NCI-H1048 (cell line): ENCODE measurements around the gene ZACN.

Source experiments
- DNase-seq: peaks from one replicate; lab custom pipeline; 2025; lab: John Stamatoyannopoulos, UW

The ZACN gene

DNA sequence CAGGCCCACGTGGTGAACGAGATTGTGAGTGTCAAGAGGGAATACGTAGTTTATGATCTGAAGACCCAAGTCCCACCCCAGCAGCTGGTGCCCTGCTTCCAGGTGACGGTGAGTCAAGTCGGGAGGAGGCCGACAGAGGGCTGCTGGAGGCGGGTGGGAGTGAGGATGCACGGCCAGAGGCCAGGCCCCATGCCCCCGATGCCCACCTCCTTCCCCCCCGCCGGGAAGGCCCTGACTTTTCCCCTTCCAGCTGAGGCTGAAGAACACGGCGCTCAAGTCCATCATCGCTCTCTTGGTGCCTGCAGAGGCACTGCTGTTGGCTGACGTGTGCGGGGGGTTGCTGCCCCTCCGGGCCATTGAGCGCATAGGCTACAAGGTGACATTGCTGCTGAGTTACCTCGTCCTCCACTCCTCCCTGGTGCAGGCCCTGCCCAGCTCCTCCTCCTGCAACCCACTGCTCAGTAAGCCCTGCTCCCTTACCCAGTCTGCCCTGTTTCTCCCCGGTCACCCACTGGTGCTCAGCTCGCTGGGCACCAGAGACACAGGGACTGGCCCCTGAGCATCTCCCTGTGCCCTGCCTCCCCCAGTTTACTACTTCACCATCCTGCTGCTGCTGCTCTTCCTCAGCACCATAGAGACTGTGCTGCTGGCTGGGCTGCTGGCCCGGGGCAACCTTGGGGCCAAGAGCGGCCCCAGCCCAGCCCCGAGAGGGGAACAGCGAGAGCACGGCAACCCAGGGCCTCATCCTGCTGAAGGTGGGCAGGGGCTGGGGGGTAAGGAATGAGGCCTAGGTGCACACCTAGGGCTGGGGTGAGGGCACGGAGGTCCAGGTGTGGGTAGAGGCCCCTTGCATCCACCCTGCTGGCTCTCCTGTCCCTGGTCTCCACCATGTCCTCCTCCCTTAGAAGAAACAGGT lies 2.6 kb downstream of the ZACN start:
- DNase-seq: no peak

DNA sequence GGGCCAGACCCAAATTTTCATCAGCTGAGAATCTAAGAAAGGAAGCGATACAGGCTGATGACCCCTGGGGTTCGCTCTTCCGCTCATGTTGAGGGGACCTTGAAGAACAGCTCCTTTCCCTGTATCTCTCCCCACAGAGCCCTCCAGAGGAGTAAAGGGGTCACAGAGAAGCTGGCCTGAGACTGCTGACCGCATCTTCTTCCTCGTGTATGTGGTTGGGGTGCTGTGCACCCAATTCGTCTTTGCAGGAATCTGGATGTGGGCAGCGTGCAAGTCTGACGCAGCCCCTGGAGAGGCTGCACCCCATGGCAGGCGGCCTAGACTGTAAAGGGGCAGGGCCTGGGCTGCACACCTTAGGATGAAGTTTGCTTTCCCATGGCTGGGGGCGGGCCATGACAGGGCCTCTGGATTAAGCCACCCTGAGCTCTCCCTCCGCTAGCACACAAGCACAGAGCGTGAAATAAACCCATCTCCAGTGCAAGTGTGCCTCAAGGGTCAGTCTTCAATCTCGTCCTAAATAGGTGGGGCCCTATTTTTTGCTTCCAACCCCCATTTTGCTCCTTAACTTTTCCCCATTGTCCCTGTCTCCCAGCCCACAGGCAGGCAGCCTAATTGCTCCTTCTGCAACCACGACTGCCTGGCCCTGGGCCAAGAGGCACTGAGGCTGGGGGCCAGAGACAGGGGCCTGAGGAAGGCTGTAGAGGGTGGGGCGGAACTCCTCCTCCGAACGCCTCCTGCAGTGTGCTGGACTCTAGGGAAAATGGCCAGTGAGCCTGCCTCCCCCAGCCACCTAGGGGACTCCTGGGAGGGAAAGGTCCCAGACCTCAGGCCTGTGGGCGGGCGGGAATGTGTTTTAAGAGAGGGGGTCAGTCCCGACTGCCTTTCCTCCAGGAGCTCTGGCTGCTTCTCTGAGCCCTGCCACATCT lies 3.6 kb downstream of the ZACN start:
- no peak for DNase-seq

DNA sequence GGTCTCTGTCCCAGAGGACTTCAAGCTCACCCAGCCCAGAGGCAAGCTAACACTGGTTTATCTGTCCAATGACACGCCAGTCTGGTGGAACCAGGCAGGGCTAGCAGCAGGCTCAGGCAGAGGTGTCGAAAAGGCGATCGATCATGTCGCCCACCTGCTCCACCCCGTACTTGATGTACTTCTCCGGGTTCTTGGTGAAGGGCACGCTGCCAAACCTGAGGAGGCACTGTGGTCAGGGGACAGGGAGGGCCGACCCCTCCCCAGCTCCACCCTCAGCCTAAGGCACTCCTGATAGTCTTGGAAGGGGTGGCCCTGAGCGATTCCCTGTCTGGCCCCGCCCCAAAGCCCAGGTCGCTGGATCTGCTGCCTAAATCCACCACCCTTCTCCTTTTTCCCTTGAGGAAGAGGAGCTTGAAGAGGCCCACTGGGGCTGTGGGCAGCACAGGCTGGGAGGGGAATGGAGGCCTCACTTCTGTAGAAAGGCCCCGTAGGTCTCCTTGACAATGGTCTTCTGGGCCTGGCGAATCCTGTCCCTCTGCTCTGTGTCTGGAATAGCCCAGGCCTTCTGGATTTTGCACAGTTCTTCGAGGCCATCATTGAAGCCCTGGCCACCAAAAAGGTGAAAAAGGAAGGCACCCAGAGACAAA lies 4.7 kb downstream of the ZACN start:
- no peak for DNase-seq

DNA sequence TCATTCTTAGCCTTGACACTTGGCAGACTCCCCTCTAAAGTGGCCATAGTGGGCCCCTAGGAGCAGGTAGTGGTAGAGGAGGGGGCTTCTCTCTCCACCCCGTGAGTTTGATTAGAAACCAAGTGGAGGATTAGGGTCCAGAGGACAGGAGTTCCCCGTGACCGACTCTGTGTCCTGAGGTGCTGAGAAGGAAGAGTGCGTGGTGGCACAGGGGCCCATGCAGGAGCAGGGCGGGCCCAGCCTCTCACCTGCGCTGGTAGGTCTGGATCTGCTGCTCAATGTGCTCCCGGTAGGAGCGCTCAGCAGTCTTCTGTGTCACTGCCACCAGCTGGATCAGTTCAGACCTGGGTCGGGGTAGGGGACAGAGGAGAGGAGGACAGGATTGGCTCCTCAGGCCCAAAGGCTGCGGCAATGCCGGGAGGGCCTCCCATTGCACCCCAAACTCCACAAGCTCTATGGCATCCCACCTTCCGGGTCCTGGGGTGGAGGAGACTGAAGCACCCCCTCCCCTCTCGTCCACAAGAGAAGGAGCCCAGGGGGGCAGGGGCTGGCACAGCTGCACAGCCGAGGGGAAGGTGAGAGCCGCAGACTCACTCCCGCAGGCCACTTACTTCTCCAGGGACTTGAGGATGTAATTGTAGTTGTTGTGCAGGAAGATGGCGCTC lies 6.2 kb downstream of the ZACN start:
- no peak for DNase-seq

DNA sequence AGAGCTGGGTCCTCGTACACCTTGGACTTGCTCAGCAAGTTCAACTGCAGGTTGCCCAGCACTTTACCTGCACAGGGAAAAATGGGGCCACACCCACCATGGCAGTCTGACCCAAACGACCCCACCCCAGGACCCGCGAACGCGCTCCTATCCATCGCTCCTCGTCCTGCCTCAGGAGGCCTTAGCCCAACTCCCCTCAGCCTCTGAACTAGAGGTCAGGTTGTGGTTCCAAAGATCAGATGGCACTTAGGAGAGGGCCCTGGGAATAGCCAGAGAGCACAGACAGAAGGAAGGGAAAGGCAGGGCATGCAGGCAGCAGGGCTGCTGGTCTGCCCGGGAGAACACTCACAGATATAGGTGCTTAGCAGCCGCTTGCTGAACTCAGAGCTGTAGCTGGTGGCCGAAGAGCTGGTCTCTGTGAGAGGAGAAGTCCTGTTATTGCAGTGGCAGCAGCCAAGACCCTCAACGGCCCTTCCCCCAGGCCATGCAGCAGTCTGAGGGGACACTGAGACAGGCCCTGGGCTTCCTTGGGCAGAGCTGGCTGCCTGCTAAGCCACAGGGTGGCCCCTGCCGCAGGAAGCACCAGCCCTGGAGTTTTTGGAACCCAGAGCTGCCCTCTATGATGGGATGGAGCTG lies 6.9 kb downstream of the ZACN start:
- DNase-seq: no peak

DNA sequence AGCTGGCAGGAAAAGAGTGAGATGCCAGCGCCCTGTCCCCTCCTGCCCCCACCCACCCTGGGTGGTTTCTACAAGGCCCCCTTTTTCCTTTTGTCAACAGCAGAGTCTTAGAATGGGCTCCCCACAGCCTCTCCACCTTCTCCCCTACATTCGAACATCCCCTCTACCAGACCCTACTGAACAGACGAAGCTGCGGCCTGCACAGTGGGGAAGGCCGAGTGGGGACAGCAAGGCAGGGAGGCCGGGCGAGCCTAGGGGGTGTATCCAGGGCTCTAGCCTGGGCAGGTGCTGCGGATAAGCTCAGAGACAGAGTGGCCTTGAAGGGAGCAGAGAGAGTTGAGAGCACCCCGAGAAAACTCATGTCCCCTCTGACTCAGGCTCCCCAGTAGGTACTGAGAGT lies 7.4 kb downstream of the ZACN start:
- no peak for DNase-seq

DNA sequence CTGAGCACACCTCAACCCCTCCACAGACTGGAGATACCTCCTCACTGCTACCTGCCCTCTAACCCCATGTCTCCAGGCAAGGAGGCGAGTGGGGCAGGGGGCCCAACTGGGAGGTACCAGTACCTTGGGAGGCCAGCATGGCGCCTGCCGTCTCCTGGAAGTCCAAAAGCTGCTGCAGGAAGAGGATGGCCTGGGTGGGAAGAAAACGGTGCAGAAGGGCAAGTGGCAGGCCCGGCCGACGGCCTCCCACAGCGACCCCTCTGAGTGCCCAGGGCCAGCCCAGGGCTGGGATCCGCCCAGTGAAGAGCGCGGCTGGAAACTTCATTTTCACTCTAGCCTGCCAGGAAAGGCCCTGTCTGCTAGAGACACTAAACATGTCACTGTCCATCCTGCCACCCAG lies 8.5 kb downstream of the ZACN start:
- DNase-seq: no peak

DNA sequence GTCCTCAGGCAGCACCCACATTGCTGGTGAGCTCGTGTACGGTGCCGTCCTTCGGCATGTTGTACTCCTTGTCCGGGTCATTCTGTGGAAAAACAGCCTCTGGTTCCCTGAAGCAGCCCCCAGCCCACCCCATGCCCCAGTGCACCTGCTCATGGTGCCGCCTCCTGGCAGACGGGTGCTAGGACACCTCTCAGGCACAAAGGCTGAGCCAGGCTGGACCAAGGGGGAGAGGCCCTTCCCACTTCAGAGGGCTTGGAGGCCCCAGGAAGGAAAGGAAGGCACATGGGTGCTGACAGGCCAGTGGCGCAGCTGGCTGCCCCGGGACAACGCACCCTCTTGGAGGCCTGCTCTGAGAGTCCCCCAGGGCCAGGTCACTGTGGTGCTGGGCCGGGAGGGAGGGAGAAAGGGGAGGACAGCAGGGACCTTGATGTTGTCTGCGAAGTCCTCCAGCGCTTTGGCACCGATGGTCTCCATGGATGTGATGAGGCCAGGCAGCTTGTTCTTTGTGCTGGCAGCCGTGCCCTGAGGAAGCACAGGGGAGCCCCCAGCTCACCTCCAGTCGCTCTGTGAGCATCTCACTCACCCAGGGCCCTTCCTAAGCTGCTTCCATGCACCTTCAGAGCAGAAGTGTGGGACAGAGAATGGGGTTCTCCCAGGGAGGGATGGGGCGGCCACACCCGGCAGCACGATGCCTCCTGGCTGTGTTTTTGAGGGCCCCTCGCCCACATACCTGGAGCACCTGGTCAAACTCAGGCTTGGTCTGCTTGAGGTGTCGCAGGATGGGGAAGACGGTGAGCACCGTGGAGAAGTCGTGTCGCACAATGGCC lies 9.3 kb downstream of the ZACN start:
- DNase-seq: no peak

DNA sequence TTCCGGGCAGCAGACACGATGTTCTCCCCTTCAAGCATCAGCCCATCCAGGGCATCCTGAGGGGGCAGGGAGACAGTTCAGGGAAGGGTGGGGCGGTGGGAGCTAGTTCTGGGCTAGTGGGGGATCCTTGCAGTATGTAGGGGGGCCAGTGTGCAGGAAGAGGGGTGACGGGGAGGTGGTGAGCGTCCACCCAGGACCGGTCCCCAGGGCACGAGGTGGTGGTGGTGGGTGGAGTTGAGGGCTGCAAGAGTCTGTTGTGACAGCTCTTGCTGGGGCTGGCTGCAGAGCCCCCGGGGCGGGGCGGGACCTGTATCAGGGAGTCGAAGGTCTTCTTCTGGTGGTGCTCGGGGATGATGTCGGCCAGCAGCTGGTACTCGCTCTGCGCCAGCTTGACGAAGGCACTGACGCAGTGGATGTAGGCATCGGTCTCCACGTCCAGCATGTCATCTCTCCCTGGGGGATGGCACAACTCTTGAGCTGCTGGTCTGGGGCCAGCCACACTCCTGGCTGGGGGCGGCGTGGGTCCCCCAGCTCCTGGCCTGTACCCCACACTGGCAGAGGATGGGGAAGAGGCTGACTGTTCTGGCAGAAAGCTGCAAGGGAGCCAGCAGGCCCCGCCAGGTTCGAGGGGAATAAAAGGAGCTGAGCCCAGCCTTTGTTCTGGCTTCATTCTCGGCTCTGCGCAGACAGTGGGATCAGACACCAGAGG lies 10.0 kb downstream of the ZACN start:
- no peak for DNase-seq

DNA sequence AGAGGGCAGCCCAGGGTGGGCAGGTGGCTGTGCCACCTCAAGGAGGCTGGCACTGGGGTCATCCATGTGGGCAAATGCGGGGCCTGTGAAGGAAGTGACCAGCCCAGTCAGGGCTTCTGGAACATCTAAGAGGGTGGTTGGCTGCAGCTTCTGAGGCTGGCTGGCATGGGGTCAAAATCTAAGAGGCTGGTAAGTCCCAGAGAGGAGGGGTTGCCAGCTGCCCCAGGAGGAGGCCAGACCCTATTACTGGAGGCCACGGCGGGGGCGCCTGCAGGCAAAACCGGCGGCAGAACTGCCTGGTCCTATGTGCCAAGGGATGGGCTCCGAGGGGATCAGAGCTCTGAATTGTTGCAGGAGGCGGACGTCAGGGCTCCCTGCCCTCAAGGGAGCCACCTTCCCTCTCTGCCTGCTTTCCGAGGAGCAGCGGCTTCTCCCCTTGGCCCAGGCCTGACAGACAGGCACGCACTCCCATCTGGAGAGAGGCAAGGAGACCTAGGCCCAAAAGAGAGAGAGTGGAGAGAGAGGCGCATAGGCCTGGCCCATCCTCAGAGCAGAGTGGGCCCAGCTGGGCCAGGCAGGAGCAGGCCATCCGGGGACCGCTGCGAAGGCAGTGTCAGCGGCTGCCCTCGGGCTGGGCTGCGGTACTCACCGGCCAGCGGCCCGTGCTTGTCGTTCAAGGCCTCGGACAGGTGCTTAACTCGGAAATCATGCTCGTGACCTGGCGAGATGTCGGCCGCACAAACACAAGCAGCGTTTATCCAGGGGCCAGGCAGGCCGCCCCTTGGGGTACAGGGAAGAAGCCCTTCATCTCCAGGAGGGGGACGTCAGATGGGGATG lies 10.9 kb downstream of the ZACN start:
- DNase-seq: no peak

DNA sequence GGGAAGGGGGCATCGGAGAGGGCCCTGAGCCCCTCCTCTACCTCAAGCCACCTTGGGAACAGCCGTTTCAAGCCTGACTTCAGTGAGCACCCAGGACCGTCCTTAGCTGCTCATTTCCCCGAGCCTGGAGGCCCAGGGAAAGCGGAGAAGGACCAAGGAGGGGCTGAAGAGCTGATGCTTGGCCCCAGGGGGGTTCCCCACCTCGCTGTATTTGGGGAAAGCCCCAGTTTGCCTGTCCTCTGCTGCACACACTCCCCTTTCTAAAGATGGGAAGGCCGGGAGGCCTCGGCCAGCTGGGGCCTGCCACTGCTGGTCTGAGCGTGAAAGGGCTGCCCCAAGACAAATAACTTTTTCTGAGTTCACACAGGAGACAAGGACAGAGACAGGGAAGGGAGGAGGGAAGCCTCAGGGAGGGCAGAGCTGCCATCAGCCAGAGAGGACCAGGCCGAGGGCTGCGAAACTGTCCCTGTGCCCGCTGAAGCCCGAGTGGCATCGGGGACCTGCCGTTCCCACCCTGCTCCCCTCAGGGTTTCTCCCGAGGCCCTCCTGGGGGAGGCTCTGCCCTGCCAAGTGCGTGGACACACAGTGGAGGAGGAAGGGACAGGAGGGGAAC lies 11.6 kb downstream of the ZACN start:
- DNase-seq: no peak

DNA sequence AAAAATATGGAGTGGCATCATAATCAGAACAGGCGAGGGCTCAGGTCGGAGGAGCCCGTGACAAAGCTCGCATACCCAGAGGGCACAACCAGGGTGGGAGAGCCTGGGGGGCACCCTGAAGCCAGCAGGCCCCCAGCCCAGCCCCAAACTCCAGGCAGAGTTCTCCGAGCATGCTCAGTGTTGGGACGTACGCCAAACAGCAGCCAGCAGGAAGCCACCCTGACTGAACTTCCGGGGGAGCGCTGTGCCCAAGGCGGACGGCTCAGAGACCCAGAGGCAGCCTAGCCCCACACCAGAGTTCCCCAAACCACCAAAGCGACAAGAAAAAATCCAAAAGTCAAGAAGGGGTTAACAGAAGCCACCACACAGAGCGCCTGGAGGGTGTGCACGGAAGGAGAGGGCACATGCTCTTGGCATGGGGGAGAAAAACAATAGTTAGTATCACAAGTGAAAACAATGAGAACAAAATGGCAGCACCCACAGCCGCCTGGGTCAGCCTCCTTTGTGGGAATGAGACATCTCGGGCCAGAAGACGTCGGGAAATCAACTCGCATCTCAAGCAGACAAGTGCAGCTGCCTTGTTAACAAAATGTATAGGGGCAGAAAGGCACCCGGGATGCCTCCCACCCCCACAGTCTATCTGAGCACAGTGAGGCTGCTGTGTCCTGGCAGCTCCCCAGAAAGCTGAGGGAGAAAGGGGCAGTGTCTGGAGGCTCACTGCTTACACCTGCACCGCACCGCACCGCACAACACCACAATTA lies 12.7 kb downstream of the ZACN start:
- no peak for DNase-seq

DNA sequence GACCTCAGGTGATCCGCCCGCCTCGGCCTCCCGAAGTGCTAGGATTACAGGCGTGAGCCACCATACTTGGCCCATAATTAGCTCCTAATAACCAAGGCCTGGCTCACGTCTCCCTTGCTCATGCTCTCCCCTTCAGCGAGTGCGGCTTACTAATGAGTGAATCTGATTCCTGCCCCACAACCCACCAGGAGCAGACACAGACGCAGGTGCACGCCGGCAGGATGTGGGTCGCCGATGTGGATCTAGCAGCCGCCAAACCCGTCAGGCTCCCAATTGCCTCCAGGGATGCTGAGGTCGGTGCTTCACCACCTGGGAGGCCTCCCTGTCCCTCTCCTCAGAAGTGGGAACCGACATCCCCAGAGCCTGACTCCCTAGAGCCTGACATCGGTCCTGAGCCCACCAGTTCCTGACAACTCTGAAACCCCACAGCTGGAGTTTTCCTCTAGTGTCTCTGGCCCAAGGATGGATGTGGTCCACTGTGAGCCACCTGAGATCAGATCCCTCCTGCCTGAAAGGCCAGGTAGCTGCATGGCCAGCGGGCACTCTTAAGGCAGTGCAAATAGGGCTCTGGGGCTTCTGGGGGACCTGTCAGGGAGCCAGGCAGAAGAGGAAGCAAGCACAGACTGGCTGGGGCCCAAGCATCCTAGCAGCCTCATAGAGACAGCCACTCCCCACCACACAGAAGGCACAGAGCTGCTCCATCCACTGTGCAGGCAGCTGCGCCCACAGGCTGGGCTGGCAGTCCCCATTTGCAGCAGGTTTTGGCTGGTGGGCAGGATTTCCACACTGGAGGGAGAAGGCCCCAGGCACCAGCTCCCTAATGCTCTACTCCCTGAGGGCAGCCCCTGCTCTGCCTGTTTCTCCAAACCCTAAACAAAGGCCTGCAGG lies 13.8 kb downstream of the ZACN start:
- no peak for DNase-seq

DNA sequence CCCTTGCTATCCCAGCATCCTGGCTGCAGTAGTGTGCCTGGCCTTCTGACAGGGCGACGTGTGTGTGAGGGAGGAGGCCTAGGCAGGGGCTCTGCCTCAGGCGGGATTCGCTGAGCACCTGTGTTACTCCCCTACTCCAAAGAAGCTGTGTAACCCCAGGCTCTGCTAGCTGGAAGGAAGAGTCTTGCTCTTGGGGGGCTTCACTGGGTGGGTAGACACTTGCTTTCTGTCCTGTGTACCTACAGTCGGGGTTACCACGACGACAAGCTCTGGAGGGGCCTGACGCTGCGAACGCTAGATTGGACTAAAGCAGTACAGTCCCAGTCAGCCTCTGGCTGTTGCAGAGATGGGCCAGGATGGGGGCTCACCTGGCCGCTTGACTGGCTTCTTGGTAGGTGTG lies 15.1 kb downstream of the ZACN start:
- DNase-seq: no peak

DNA sequence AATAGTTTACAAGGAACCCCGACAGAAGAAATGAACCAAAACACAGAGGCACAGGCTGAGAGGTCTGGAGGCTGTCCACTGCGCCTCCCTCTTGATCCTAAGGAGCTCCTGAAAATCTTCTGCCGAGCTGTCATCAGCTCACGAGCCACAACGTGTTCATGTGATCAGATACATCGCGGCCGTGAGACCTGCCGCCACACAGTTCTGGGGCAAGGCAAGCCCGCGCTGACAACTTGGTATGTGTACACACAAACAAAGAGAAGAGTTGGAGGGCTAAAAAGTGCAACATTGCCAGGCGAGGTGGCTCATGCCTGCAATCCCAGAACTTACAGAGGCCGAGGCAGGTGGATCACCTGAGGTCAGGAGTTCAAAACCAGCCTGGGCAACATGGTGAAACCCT lies 17.0 kb downstream of the ZACN start:
- DNase-seq: no peak

DNA sequence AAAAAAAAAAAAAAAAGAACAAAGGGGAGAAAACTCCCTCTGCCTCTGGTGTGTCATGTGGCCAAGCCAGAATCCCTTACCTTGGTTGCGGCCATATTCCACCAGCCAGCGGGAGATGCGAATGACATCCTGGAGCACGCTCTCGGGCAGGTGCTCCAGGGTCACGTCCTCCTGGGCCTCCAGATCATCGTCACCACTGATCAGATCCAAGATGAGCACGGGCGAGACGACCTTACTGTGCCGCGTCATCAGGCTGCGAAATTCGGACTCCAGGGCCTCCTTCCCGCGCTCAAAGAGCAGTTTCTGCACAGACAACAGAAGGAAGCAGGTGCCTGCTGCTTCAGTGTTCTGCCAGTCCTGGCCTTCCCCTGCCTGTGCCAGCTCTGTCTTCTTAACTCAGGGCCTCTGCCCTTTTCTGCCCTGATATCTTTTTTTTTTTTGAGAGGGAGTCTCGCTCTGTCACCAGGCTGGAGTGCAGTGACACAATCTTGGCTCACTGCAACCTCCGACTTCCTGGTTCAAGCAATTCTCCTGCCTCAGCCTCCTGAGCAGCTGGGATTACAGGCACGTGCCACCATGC lies 18.8 kb downstream of the ZACN start:
- DNase-seq: no peak

DNA sequence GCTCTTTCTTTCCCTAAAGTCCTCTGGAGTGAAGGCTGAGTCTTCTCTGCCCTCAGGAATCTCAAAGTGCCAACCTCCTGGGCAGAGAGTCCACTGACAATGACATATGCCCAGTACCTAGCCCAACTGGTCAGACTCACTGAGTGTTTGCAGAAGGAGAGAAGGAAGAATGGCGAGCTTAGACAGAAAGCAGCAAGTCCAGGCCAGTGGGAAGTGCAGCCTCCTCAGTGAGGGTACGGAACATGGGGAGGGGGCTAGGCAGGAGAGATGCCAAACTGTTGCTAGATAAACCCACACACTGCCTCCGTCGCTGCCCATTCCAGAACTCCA lies 23.9 kb downstream of the ZACN start:
- DNase-seq: no peak
